ENCODE measurements around the gene RWDD1.

The RWDD1 gene

DNA sequence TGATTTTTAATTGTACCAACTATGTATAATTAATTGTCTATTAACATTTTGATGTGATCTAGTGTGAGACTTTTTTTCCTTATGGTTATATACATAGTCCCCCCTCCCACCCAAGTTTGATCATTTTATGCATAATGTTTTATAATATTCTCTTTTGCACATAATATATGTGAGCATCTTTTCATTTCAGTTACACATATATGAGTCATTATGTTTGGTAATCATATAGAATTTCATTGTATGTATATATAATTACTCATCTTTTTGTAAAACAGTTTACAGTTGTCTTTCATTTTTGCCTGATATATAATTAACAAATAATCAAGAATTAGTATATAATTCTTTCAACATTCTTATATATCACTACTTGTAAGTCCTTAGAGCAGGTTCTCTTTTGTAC lies 15.0 kb downstream of the RWDD1 start:
- Histone ChIP-seq H2AFZ (ENCODE audit: low read length) (no peak overlapping the region), H3K27ac (ENCODE audit: low read depth, low read length, poor library complexity, severe bottlenecking) (no peak overlapping the region), H3K4me1 (ENCODE audit: insufficient read depth, low read length, severe bottlenecking) (no peaks in the 10 kb centered on the region), H3K9ac (ENCODE audit: low read length) (no peak overlapping the region), H3K36me3 (ENCODE audit: insufficient read depth, low read length) (peaks cover 75% of the 10 kb centered on the region), H3K9me3 (ENCODE audit: low read length) (no peaks in the 10 kb centered on the region), H3K4me3 (ENCODE audit: low read depth, low read length, poor library complexity, severe bottlenecking) (no peak overlapping the region), H3K4me2 (ENCODE audit: low read length) (no peak overlapping the region), H3K27me3 (ENCODE audit: insufficient read depth, low read length) (no peaks in the 10 kb centered on the region), H4K20me1 (ENCODE audit: insufficient read depth, low read length) (no peaks in the 10 kb centered on the region), H3F3A (ENCODE audit: insufficient read depth, low read length) (no peaks in the 10 kb centered on the region; the same call in 1 of the 2 replicates), H3K79me2 (ENCODE audit: insufficient read depth, low read length) (no peaks in the 10 kb centered on the region), H3K9me2 (ENCODE audit: low read depth, low read length) (no peaks in the 10 kb centered on the region)
- TF ChIP-seq, protein P1, sequence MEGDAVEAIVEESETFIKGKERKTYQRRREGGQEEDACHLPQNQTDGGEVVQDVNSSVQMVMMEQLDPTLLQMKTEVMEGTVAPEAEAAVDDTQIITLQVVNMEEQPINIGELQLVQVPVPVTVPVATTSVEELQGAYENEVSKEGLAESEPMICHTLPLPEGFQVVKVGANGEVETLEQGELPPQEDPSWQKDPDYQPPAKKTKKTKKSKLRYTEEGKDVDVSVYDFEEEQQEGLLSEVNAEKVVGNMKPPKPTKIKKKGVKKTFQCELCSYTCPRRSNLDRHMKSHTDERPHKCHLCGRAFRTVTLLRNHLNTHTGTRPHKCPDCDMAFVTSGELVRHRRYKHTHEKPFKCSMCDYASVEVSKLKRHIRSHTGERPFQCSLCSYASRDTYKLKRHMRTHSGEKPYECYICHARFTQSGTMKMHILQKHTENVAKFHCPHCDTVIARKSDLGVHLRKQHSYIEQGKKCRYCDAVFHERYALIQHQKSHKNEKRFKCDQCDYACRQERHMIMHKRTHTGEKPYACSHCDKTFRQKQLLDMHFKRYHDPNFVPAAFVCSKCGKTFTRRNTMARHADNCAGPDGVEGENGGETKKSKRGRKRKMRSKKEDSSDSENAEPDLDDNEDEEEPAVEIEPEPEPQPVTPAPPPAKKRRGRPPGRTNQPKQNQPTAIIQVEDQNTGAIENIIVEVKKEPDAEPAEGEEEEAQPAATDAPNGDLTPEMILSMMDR (IDR thresholded peaks at IDR 0.05; ENCODE audit: low read length): no peak
- no peak for TF ChIP-seq EZH2 (IDR thresholded peaks at IDR 0.05; ENCODE audit: borderline replicate concordance, low read length)

DNA sequence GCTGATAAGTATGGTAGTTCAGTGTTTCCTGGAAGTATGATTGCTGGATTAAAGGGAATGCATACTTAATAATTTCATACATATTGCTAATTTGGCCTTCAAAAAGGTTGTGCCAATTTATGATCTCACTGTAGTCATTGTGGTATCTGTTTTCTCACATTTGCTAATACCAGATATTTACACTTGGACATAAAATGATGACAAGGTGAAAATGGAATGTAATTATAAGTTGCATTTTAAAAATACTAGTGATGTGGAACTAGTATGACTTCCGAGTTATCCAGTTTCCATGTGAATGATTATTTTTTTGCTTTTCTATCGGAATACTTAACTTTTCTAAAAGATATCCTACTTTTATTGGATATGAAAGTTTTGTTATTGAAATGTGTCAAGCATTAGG lies 15.4 kb downstream of the RWDD1 start:
- no peak for TF ChIP-seq EZH2 (IDR thresholded peaks at IDR 0.05; ENCODE audit: borderline replicate concordance, low read length)
- TF ChIP-seq, protein P1 (IDR thresholded peaks at IDR 0.05; ENCODE audit: low read length): no peak
- no peaks in the 10 kb centered on the region; the same call in 1 of the 2 replicates for H3F3A ChIP-seq (ENCODE audit: insufficient read depth, low read length)
- peaks cover 75% of the 10 kb centered on the region for H3K36me3 ChIP-seq (ENCODE audit: insufficient read depth, low read length)
- no peaks in the 10 kb centered on the region for H3K9me3 ChIP-seq (ENCODE audit: low read length)
- no peak overlapping the region for H3K9ac ChIP-seq (ENCODE audit: low read length)
- no peak overlapping the region for H2AFZ ChIP-seq (ENCODE audit: low read length)
- H3K27ac ChIP-seq (ENCODE audit: low read depth, low read length, poor library complexity, severe bottlenecking): no peak overlapping the region
- H3K79me2 ChIP-seq (ENCODE audit: insufficient read depth, low read length): no peaks in the 10 kb centered on the region
- H3K4me2 ChIP-seq (ENCODE audit: low read length): no peak overlapping the region
- no peaks in the 10 kb centered on the region for H3K4me1 ChIP-seq (ENCODE audit: insufficient read depth, low read length, severe bottlenecking)
- H4K20me1 ChIP-seq (ENCODE audit: insufficient read depth, low read length): no peaks in the 10 kb centered on the region
- H3K27me3 ChIP-seq (ENCODE audit: insufficient read depth, low read length): no peaks in the 10 kb centered on the region
- H3K9me2 ChIP-seq (ENCODE audit: low read depth, low read length): no peaks in the 10 kb centered on the region
- no peak overlapping the region for H3K4me3 ChIP-seq (ENCODE audit: low read depth, low read length, poor library complexity, severe bottlenecking)

DNA sequence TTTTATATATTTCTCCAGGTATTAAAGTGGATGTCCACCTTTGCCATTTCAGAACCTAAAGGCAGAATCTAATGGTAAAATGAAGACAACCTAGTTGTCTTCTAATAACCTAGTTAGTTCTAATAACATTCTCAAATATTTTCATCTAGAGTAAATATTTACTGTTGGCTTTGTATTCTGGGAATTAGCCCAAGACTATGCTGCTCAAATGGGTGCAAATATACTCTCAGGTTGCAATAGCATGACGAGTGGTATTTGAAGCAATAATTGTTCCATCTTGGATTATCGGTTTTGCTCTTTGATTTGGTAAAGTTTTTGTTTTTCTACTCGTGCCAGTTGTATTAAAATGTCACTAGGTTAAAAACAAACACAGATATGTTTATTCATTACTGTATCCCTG lies 23.9 kb downstream of the RWDD1 start:
- no peaks in the 10 kb centered on the region for H4K20me1 ChIP-seq (ENCODE audit: insufficient read depth, low read length)
- H2AFZ ChIP-seq (ENCODE audit: low read length): no peak overlapping the region
- H3K27me3 ChIP-seq (ENCODE audit: insufficient read depth, low read length): no peaks in the 10 kb centered on the region
- H3K4me1 ChIP-seq (ENCODE audit: insufficient read depth, low read length, severe bottlenecking): no peaks in the 10 kb centered on the region
- H3F3A ChIP-seq (ENCODE audit: insufficient read depth, low read length): no peaks in the 10 kb centered on the region
- H3K4me3 ChIP-seq (ENCODE audit: low read depth, low read length, poor library complexity, severe bottlenecking): no peak overlapping the region
- H3K9me3 ChIP-seq (ENCODE audit: low read length): no peaks in the 10 kb centered on the region
- TF ChIP-seq, protein P1 (IDR thresholded peaks at IDR 0.05; ENCODE audit: low read length): no peak
- no peak for TF ChIP-seq EZH2 (IDR thresholded peaks at IDR 0.05; ENCODE audit: borderline replicate concordance, low read length)
- H3K4me2 ChIP-seq (ENCODE audit: low read length): no peak overlapping the region
- no peaks in the 10 kb centered on the region for H3K9me2 ChIP-seq (ENCODE audit: low read depth, low read length)
- no peaks in the 10 kb centered on the region for H3K79me2 ChIP-seq (ENCODE audit: insufficient read depth, low read length)
- no peak overlapping the region for H3K27ac ChIP-seq (ENCODE audit: low read depth, low read length, poor library complexity, severe bottlenecking)
- peaks cover 39% of the 10 kb centered on the region for H3K36me3 ChIP-seq (ENCODE audit: insufficient read depth, low read length)
- H3K9ac ChIP-seq (ENCODE audit: low read length): no peak overlapping the region
